ENCODE results near the gene SLC22A13.

DNA sequence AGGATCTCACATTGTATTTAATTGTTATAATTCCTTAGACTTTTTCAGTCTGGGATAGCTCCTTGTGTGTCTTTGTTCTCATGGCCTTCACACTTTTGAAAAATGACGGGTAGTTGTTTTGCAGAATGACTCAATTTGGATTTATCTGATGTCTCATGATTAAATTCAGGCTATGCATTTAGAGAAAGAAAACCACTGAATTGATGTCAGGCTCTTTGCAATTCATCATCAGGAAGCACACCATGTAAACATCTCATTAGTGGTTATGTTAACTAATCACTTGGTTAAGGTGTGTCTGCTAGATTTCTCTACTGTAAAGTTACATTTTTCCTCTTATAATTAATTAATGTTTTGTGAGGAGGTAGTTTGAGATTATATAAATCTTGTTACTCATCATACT lies 8.0 kb upstream of the SLC22A13 start:
- TF ChIP-seq, protein P1, sequence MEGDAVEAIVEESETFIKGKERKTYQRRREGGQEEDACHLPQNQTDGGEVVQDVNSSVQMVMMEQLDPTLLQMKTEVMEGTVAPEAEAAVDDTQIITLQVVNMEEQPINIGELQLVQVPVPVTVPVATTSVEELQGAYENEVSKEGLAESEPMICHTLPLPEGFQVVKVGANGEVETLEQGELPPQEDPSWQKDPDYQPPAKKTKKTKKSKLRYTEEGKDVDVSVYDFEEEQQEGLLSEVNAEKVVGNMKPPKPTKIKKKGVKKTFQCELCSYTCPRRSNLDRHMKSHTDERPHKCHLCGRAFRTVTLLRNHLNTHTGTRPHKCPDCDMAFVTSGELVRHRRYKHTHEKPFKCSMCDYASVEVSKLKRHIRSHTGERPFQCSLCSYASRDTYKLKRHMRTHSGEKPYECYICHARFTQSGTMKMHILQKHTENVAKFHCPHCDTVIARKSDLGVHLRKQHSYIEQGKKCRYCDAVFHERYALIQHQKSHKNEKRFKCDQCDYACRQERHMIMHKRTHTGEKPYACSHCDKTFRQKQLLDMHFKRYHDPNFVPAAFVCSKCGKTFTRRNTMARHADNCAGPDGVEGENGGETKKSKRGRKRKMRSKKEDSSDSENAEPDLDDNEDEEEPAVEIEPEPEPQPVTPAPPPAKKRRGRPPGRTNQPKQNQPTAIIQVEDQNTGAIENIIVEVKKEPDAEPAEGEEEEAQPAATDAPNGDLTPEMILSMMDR (conservative IDR thresholded peaks at IDR 0.05; ENCODE audit: low read depth, low read length): no peak
- TF ChIP-seq POLR2A (IDR thresholded peaks at IDR 0.05; ENCODE audit: low read depth, low read length) (no peak), RAD21 (IDR thresholded peaks at IDR 0.05; ENCODE audit: low read length) (no peak), CEBPB (IDR thresholded peaks at IDR 0.05; ENCODE audit: low read depth, low read length) (no peak), RFX5 (IDR thresholded peaks at IDR 0.05; ENCODE audit: low read depth, low read length) (no peak), SMC3 (IDR thresholded peaks at IDR 0.05; ENCODE audit: low read depth, low read length) (no peak), MAFK (IDR thresholded peaks at IDR 0.05; ENCODE audit: low read depth, low read length) (no peak)
- TF ChIP-seq, protein P2, sequence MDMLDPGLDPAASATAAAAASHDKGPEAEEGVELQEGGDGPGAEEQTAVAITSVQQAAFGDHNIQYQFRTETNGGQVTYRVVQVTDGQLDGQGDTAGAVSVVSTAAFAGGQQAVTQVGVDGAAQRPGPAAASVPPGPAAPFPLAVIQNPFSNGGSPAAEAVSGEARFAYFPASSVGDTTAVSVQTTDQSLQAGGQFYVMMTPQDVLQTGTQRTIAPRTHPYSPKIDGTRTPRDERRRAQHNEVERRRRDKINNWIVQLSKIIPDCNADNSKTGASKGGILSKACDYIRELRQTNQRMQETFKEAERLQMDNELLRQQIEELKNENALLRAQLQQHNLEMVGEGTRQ (IDR thresholded peaks at IDR 0.05; ENCODE audit: low read depth, low read length): no peak
- TF ChIP-seq, protein P3, sequence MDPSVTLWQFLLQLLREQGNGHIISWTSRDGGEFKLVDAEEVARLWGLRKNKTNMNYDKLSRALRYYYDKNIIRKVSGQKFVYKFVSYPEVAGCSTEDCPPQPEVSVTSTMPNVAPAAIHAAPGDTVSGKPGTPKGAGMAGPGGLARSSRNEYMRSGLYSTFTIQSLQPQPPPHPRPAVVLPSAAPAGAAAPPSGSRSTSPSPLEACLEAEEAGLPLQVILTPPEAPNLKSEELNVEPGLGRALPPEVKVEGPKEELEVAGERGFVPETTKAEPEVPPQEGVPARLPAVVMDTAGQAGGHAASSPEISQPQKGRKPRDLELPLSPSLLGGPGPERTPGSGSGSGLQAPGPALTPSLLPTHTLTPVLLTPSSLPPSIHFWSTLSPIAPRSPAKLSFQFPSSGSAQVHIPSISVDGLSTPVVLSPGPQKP (IDR thresholded peaks at IDR 0.05; ENCODE audit: borderline replicate concordance, low read depth, low read length): no peak

Data from IMR-90 (cell line).